H1 (cell line): ENCODE measurements around the gene TMEM244. TPM values are rescaled to one million over a fixed set of nuclear protein-coding genes. Genes with fewer than 3 reads are reported as not detected.

ENCODE experiments used
- polyA plus RNA-seq, 7 experiments: library from polyadenylated mRNA; depleted of rRNA in 3 of 7; stranded (reverse) in 5 of 7; unstranded in 2 of 7; fragments of >200 nt in 5 of 7; fragments of 200-250 nt in 2 of 7; gene quantifications; 1 replicate in 5 of 7; 2 replicates in 1 of 7; 4 replicates in 1 of 7; pipeline versions ENCODE4 v1.2.1 to v1.2.3, GENCODE V29; 2011 to 2013; ENCODE audit warnings: missing spikeins in 2 of 7, mixed read lengths in 2 of 7
- total RNA-seq: library from RNA; stranded (reverse); fragmentation: NEBNext Ultra II Directional; extraction: Animal tissue kit (Norgen Biotek cat#: 25700); gene quantifications from 2 replicates; pipeline ENCODE4 v1.2.1, GENCODE V29; 2021
- TF ChIP-seq, protein P1 (sequence below): fragments of 300-600 bp; sonication (generic); IDR thresholded peaks from 2 replicates; pipeline ENCODE4 v1.7.1; 2012; ENCODE audit warnings: low read length, moderate library complexity, mild to moderate bottlenecking, inconsistent platforms; ENCODE audit not compliant: insufficient replicate concordance

Gene TMEM244
- total and polyA plus RNA-seq, 2 of the 8 experiments (the other 6 are each of a cell fraction or from before 2014, with no cell fraction given), result not detected

DNA sequence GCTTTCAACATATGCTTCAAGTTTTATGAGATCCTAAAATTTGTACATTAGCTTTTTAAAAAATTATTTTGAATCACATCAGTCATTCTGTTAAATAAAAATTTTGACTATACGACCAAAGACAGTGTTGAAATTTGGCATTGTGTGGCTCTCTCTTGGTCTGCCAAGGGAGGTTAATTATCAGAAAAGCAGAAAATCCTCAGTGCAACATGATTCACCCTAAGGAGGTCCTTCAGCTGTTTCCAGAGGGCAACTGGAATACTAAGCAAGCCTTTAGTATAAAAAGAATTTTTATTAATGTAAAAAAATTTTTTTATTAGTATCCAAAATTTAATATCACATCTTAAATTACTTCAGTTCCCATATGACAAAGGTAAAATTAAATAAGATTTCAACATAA is 23.1 kb upstream of the TMEM244 start (continued):
- TF ChIP-seq, protein P1, sequence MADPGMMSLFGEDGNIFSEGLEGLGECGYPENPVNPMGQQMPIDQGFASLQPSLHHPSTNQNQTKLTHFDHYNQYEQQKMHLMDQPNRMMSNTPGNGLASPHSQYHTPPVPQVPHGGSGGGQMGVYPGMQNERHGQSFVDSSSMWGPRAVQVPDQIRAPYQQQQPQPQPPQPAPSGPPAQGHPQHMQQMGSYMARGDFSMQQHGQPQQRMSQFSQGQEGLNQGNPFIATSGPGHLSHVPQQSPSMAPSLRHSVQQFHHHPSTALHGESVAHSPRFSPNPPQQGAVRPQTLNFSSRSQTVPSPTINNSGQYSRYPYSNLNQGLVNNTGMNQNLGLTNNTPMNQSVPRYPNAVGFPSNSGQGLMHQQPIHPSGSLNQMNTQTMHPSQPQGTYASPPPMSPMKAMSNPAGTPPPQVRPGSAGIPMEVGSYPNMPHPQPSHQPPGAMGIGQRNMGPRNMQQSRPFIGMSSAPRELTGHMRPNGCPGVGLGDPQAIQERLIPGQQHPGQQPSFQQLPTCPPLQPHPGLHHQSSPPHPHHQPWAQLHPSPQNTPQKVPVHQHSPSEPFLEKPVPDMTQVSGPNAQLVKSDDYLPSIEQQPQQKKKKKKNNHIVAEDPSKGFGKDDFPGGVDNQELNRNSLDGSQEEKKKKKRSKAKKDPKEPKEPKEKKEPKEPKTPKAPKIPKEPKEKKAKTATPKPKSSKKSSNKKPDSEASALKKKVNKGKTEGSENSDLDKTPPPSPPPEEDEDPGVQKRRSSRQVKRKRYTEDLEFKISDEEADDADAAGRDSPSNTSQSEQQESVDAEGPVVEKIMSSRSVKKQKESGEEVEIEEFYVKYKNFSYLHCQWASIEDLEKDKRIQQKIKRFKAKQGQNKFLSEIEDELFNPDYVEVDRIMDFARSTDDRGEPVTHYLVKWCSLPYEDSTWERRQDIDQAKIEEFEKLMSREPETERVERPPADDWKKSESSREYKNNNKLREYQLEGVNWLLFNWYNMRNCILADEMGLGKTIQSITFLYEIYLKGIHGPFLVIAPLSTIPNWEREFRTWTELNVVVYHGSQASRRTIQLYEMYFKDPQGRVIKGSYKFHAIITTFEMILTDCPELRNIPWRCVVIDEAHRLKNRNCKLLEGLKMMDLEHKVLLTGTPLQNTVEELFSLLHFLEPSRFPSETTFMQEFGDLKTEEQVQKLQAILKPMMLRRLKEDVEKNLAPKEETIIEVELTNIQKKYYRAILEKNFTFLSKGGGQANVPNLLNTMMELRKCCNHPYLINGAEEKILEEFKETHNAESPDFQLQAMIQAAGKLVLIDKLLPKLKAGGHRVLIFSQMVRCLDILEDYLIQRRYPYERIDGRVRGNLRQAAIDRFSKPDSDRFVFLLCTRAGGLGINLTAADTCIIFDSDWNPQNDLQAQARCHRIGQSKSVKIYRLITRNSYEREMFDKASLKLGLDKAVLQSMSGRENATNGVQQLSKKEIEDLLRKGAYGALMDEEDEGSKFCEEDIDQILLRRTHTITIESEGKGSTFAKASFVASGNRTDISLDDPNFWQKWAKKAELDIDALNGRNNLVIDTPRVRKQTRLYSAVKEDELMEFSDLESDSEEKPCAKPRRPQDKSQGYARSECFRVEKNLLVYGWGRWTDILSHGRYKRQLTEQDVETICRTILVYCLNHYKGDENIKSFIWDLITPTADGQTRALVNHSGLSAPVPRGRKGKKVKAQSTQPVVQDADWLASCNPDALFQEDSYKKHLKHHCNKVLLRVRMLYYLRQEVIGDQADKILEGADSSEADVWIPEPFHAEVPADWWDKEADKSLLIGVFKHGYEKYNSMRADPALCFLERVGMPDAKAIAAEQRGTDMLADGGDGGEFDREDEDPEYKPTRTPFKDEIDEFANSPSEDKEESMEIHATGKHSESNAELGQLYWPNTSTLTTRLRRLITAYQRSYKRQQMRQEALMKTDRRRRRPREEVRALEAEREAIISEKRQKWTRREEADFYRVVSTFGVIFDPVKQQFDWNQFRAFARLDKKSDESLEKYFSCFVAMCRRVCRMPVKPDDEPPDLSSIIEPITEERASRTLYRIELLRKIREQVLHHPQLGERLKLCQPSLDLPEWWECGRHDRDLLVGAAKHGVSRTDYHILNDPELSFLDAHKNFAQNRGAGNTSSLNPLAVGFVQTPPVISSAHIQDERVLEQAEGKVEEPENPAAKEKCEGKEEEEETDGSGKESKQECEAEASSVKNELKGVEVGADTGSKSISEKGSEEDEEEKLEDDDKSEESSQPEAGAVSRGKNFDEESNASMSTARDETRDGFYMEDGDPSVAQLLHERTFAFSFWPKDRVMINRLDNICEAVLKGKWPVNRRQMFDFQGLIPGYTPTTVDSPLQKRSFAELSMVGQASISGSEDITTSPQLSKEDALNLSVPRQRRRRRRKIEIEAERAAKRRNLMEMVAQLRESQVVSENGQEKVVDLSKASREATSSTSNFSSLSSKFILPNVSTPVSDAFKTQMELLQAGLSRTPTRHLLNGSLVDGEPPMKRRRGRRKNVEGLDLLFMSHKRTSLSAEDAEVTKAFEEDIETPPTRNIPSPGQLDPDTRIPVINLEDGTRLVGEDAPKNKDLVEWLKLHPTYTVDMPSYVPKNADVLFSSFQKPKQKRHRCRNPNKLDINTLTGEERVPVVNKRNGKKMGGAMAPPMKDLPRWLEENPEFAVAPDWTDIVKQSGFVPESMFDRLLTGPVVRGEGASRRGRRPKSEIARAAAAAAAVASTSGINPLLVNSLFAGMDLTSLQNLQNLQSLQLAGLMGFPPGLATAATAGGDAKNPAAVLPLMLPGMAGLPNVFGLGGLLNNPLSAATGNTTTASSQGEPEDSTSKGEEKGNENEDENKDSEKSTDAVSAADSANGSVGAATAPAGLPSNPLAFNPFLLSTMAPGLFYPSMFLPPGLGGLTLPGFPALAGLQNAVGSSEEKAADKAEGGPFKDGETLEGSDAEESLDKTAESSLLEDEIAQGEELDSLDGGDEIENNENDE, result no peak
